ENCODE results near the gene SCN8A.
A peak's percentile ranks its signal among the peaks of the same experiment; 100 is the strongest.
"Not testable (repeated sequence)": the region's sequence is repeated elsewhere in the genome, so short reads cannot be mapped to it uniquely, and the experiment has no call there.

Gene SCN8A

GRCh38 chr12:51771008-51771407, 180.0 kb downstream of the SCN8A start:
- DNase-seq (ENCODE audit: low spot score), result no peak

DNA sequence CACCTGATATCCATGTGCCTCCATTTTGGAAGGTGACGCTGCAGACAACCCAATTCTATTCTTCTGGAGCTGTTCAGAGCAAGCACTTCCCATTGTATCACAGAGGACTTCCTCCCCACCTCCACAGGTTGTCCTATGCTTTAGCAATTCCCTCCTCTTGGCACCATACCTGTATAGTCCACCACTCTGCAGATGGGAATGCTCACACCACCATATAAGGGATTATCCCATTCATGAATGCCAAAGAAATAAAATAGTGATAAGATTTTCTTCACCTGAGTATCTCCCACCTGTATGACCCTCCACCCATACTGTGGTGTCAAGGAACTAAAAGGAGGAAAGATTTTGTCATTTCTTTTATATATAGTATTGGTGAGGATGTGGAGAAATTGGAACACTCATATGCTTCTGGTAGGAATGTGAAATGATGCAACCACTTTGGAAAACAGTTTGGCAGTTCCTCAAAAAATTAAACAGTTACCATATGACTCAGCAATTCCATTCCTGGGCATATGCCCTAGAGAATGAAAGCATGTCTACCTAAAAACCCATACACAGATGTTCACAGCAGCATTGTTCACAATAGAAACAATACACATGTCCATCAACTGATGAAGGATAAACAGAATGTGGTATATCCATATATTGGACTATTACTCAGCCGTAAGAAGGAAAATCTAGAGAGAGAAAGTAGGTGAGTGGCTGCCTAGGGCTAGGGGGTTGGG, 182.3 kb downstream of the SCN8A start:
- no peak for DNase-seq (ENCODE audit: low spot score)

GRCh38 chr12:51774933-51775332, 183.9 kb downstream of the SCN8A start:
- DNase-seq (ENCODE audit: low spot score), result no peak

- no peak for DNase-seq (ENCODE audit: low spot score)
Observed at GRCh38 chr12:51777457-51777856, 186.4 kb downstream of the SCN8A start.

DNA sequence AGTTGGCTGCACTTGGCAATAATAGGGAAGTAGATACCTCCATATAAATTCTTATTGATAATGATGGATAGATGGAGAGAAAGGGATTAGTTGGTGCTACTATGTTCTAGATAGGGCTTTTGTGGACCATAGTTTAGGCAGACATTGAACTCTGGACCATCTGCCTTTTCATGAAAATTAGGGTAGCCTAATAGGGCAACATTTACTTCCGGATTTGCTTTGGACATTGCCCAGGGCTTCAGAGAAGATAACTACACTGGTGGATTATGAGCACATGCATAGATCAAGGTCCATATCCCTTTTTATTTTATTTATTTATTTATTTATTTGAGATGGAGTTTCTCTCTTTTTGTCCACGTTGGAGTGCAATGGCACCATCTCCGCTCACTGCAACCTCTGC, 186.9 kb downstream of the SCN8A start:
- no peak for DNase-seq (ENCODE audit: low spot score)

- no peak for DNase-seq (ENCODE audit: low spot score)
Observed at GRCh38 chr12:51779876-51780275, 188.8 kb downstream of the SCN8A start.

DNA sequence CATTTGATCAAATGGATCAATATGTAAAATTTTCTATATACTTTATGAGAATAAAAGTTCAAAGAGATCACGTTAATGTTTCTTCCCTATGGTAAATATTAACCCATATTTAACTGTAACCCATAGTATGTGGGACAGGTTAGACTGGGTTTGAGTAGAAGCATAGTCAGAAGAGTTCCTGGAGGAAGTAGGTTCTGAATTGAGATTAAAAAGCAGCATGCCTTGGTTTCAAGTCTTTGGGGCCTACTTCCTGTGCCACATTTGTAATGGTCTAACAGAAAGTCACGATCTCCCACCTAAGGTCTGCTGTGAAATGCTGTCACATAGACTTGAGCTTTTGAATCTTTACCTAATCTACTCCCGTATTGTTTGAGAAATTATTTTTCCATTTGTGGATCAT, 193.7 kb downstream of the SCN8A start:
- no peak for DNase-seq (ENCODE audit: low spot score)

GRCh38 chr12:51785906-51786305, 194.9 kb downstream of the SCN8A start:
- DNase-seq (ENCODE audit: low spot score), result no peak

DNA sequence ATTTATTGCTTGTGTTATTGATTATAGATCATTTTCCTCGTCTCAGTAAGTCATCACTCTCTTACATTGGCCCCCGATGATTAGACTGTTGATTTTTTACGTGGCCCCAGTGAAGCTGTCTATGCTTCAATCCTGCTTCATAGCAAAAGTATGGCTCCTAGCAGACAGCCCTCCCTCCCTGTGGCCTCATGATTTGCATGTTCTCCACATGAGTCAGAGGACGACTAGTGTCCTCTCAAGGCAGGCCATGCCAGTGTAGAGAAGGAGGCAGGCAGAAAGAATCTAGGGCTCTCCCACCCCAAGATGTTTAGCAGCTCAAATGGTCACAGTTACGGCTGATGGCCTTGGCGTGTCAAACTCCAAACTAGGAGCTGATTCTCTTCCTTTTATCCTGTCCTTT, 197.8 kb downstream of the SCN8A start:
- no peak for DNase-seq (ENCODE audit: low spot score)

- no peak for DNase-seq (ENCODE audit: low spot score)
Observed at GRCh38 chr12:51792417-51792816, 201.4 kb downstream of the SCN8A start.

DNA sequence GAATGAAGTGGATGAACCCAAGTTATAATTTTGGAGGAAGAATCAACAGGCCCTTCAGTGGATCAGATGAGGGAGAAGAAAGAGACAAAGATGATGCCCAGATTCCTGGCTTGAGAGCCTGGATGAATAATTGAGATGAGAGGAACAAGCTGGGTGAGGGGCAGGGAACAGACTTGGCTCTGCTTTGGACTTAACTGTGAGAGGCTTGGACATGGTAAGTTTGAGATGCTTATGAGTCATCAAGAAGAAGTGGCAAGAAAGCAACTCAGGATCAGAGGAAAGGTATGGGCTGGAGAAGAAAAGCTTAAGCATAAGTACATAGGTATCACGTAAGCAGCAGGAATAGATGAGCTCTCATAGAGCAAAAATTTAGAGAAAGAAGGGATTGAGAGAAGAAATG, 202.2 kb downstream of the SCN8A start:
- DNase-seq (ENCODE audit: low spot score), result no peak

GRCh38 chr12:51797301-51797700, 206.3 kb downstream of the SCN8A start:
- no peak for DNase-seq (ENCODE audit: low spot score)

DNA sequence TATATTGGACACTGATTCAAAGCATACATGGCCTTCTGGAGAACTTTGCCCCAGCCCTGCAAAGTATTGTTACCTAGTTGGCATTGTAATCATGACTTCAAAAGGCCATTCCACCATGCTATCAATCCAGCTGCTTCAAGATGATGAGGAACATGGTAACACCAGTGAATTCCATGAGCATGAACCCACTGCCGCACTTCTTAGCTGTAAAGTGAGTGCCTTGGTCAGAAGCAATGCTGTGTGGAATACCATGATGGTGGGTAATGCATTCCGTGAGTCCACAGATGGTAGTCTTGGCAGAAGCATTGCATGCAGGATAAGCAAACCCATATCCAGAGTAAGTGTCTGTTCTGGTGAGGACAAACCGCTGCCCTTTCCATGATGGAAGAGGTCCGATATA, 207.0 kb downstream of the SCN8A start:
- DNase-seq (ENCODE audit: low spot score), result not testable (repeated sequence)

GRCh38 chr12:51798501-51798900, 207.5 kb downstream of the SCN8A start:
- no peak for DNase-seq (ENCODE audit: low spot score)

DNA sequence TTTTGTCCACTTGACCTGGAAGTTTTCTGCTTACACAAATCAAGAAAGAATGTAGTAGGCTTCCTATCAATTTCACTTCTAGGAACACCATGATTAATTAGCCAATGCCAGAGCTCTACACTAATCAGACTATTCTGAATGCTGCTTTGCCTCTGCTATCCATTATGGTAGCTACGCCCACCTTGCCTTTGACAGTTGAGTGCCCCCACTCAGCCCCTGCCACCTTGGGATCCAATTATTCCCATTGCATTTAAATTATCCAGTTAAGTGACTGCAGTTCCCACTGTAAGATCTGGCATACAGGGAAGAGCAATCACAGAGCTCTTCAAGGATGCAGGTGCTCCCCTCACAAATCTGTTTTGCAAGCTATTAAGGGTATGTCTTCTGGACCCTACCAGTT, 210.0 kb downstream of the SCN8A start:
- no peak for DNase-seq (ENCODE audit: low spot score)

DNA sequence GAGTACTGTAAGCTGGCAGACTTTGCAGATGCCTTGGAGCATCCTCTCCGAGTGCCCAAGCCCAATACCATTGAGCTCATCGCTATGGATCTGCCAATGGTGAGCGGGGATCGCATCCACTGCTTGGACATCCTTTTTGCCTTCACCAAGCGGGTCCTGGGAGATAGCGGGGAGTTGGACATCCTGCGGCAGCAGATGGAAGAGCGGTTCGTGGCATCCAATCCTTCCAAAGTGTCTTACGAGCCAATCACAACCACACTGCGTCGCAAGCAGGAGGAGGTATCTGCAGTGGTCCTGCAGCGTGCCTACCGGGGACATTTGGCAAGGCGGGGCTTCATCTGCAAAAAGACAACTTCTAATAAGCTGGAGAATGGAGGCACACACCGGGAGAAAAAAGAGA, 215.9 kb downstream of the SCN8A start:
- peak; percentile 81 for DNase-seq (ENCODE audit: low spot score)

DNA sequence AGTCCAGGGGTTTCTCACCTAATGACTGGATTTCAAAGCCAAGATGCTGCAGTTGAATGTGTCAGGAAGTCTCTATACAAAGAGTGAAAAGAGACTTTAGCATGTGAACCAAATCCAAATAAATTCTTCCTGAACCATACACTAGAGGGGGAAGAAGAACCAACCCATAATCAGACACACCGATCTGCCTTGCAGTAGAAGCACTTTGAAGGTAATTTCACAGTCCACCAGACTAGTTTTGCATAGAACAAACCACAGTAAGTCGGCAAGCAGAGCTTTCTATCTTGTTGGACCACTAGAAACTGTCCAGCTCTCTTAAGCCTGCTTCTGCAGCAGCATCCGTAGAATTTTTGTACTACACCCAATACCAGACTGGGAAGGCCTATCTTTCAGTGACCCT, 218.2 kb downstream of the SCN8A start:
- DNase-seq (ENCODE audit: low spot score), result no peak

- peak; percentile 41 for DNase-seq (ENCODE audit: low spot score)
Observed at GRCh38 chr12:51811203-51812202, 220.5 kb downstream of the SCN8A start.

DNA sequence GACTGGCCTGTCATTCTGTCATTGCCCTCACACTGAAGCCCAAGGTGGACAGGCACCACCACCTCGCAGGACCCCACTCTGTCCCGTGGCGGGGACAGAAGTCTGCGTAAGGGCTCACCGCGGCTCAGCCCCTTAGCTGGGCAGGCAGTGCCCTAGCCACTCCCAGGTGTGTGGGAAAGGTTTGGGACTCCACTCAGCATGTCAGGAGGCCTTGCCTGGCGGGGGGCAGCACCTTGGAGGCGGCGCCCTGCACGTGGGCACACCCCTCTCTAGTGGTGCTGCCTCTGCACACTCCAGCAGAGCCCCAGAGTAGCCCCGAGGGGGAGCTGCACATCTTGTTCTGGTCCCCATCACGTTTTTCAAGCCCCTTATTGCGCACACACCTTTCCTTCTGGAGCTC, 221.8 kb downstream of the SCN8A start:
- DNase-seq (ENCODE audit: low spot score), result no peak

- no peak for DNase-seq (ENCODE audit: low spot score)
Observed at GRCh38 chr12:51813931-51814310, 222.9 kb downstream of the SCN8A start.

GRCh38 chr12:51814311-51815088, 223.5 kb downstream of the SCN8A start:
- DNase-seq (ENCODE audit: low spot score), result no peak

GRCh38 chr12:51815571-51815970, 224.5 kb downstream of the SCN8A start:
- DNase-seq (ENCODE audit: low spot score), result no peak
